ENCODE data around the gene HSP90AA1. TPM values are rescaled to one million over a fixed set of nuclear protein-coding genes. Genes with fewer than 3 reads are reported as not detected.
A peak's percentile ranks its signal among the peaks of the same experiment; 100 is the strongest.

HSP90AA1 gene
- total RNA-seq, 4 donors from 2014 or later: 227 to 609 (median 488) TPM

DNA sequence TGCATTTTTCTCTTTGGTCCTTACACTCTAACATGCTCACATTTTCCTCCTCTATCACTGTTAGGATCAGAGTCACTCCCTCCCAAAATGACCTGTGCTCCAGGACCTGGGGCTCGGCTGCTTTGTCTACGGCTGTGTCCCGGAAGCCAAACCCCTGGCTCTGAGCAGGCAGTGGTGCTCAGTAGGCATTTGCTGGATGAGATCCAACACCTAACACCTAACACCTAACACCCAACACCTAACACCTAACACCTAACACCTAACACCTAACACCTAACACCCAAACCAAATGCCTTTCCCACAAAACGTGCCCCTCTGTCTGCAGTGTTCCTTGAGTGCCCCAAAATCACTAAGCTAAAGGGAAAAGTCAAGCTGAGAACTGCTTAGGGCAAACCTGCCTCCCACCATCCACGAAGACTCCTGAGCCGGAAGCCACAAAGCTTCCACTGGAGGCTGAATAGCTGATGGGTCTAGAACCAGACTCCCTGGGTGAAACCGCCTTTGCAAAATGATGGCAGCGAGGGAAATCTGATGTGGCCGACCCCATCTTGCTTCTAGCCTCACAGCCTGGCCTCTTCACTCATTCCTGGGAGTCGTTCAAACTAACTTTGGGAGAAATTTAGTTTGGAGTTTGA, 29.2 kb downstream of the HSP90AA1 start:
- TF ChIP-seq POLR2A (IDR thresholded peaks at IDR 0.05): no peak
- TF ChIP-seq, protein P1, sequence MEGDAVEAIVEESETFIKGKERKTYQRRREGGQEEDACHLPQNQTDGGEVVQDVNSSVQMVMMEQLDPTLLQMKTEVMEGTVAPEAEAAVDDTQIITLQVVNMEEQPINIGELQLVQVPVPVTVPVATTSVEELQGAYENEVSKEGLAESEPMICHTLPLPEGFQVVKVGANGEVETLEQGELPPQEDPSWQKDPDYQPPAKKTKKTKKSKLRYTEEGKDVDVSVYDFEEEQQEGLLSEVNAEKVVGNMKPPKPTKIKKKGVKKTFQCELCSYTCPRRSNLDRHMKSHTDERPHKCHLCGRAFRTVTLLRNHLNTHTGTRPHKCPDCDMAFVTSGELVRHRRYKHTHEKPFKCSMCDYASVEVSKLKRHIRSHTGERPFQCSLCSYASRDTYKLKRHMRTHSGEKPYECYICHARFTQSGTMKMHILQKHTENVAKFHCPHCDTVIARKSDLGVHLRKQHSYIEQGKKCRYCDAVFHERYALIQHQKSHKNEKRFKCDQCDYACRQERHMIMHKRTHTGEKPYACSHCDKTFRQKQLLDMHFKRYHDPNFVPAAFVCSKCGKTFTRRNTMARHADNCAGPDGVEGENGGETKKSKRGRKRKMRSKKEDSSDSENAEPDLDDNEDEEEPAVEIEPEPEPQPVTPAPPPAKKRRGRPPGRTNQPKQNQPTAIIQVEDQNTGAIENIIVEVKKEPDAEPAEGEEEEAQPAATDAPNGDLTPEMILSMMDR (IDR thresholded peaks at IDR 0.05 in 4 of 5, conservative IDR thresholded peaks at IDR 0.05 in 1 of 5): no peak
- no peak for ATAC-seq
- Histone ChIP-seq H3K27me3 (no peaks in the 10 kb centered on the region), H3K36me3 (peaks cover 0 to 7% of the 10 kb centered on the region in 2 donors), H3K9me3 (no peaks in the 10 kb centered on the region), H3K27ac (no peak overlapping the region), H3K4me1 (no peaks in the 10 kb centered on the region), H3K4me3 (no peak overlapping the region)
- intact Hi-C loops (cut with DNase I; ENCODE audit: low total_unique reads) (no loop called here), in situ Hi-C loops (cut with MboI; ENCODE audit: low sequenced_read_pairs in 4 of 4) (no loop called here)
- no peak for DNase-seq

DNA sequence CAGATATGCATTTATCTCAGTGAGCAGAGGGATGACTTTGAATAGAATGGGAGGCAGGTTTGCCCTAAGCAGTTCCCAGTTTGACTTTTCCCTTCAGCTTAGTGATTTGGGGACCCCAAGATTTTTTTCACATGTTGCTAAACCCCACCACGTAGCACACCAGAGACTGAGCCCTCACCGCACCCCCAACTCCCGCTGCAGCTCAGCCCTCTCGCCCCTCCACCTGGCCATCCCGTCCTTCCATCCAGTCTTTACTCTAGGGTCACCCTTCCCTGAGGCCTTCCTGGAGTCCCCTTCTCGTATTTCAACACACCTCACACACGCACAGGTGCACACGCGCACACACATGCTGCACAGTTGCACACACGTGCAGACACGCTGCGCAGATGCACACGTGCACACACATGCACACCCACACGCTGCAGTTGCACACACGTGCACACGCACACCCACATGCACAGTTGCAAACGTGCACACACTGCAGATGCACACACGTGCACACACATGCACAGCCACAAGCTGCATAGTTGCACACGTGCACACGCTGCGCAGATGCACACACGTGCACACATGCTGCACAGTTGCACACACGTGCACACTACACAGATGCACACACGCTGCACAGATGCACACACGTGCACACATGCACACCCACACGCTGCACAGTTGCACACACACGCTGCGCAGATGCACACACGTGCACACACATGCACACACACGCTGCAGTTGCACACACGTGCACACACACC, 30.0 kb downstream of the HSP90AA1 start:
- intact Hi-C loops (cut with DNase I; ENCODE audit: low total_unique reads): no loop called here
- ATAC-seq (peak in 1 of 2 donors; percentile 12), DNase-seq (no peak)
- H3K4me3 ChIP-seq: no peak overlapping the region
- peaks cover 0 to 14% of the 10 kb centered on the region in 2 donors for H3K36me3 ChIP-seq
- in situ Hi-C loops (cut with MboI; ENCODE audit: low sequenced_read_pairs in 4 of 4): no loop called here
- no peak overlapping the region for H3K27ac ChIP-seq
- no peak for TF ChIP-seq POLR2A (IDR thresholded peaks at IDR 0.05)
- TF ChIP-seq, protein P1 (IDR thresholded peaks at IDR 0.05 in 4 of 5, conservative IDR thresholded peaks at IDR 0.05 in 1 of 5): no peak
- no peaks in the 10 kb centered on the region for H3K9me3 ChIP-seq
- no peaks in the 10 kb centered on the region for H3K4me1 ChIP-seq
- H3K27me3 ChIP-seq: no peaks in the 10 kb centered on the region

DNA sequence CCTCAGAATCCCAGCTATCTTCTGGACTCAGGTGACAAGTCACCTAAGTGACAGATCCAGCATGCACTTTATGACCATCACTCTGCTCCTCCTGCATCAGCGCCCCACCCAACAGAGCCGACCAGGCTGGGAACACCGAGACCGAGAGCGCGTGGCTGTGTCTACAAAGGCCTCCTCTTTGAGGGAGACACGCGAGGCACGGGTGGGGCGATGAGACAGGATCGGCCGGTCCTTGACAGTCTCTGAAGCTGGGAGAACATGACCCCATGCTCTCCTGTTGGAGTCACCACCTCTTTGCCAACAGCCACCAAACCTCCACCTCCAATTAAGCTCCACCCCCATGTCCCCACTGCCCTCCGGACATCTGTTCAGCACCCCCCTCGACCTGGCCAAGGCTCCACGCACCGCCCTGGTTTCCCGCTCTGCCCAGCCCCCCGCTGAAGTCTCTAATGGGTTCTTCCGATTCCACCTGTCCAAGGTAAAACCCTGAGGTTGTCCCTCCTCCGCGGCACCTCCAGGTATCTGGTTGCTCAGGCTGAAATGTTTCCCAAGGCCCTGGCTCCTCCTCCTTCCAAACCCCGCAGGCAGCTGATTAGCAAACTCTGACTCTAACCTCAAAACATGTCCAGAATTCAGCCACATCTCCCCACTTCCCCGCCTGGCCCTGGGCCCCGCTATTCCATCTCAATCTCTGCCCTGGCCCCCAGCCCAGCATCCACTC, 31.5 kb downstream of the HSP90AA1 start:
- ATAC-seq (no peak), DNase-seq (no peak)
- Histone ChIP-seq H3K27me3 (no peaks in the 10 kb centered on the region), H3K36me3 (peaks cover 0 to 28% of the 10 kb centered on the region in 2 donors), H3K4me3 (no peak overlapping the region), H3K4me1 (peaks cover 5 to 7% of the 10 kb centered on the region in 2 donors), H3K9me3 (no peaks in the 10 kb centered on the region), H3K27ac (no peak overlapping the region)
- in situ Hi-C loops (cut with MboI; ENCODE audit: low sequenced_read_pairs in 4 of 4): no loop called here
- TF ChIP-seq, protein P1 (IDR thresholded peaks at IDR 0.05 in 4 of 5, conservative IDR thresholded peaks at IDR 0.05 in 1 of 5): no peak
- TF ChIP-seq POLR2A (IDR thresholded peaks at IDR 0.05): no peak
- intact Hi-C loops (cut with DNase I; ENCODE audit: low total_unique reads): no loop called here

DNA sequence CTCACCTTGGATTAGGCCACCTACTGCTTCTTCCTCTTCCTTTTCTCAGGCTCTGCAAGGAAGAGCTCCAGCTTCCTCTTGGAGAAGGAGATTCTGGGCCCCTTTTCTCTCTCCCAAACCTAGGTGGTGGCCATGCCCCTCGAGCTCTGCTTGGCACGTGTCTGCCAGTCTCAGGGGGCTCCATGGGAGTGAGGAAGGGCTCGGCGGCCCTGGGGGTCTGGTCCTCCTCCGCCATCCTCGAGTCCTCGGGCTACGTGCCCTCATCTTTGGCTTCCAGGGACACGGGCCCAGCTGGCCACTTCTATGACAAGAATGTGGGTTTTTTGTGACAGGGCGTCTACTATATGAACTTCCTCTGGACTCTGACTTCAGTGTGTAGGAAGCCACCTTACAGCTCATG, 34.3 kb downstream of the HSP90AA1 start:
- peaks cover 0 to 55% of the 10 kb centered on the region in 2 donors for H3K36me3 ChIP-seq
- DNase-seq (no peak), ATAC-seq (no peak)
- no peak overlapping the region for H3K4me3 ChIP-seq
- H3K9me3 ChIP-seq: no peaks in the 10 kb centered on the region
- no peak overlapping the region for H3K27ac ChIP-seq
- TF ChIP-seq, protein P1 (IDR thresholded peaks at IDR 0.05 in 4 of 5, conservative IDR thresholded peaks at IDR 0.05 in 1 of 5): no peak
- TF ChIP-seq POLR2A (IDR thresholded peaks at IDR 0.05): no peak
- H3K4me1 ChIP-seq: peaks cover 10 to 14% of the 10 kb centered on the region in 2 donors
- intact Hi-C loops (cut with DNase I; ENCODE audit: low total_unique reads): no loop called here
- H3K27me3 ChIP-seq: no peaks in the 10 kb centered on the region
- in situ Hi-C loops (cut with MboI; ENCODE audit: low sequenced_read_pairs in 4 of 4): no loop called here

All from gastrocnemius medialis (tissue), 4 donors.